ENCODE results near the gene PLEKHG1. TPM values are rescaled to one million over a fixed set of nuclear protein-coding genes. Genes with fewer than 3 reads are reported as not detected.

PLEKHG1 gene
- total and polyA plus RNA-seq, 4 donors = 3.0 to 11.9 (median 5.2) TPM

DNA sequence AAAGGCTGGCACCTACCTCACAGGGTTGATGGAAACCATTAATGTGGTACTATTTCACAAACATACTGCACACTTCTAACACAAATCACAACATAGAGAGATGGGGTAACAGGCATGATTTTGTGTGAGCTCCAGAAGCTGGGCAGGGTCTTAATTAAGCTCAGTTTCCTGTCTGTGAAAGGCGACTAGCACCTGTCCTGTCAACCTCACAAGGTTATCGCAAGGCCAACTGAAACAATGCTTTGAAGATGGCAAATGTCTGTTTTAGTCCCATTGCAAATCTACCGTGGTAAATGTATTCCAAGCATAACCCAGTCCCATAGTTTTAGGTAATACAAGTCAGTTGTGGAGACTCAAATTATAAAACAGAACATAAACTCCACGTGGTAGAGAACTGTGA is 1.3 kb upstream of the PLEKHG1 start:
- Histone ChIP-seq H3K36me3 (ENCODE audit: control insufficient read depth in 4 of 4, insufficient read depth in 3 of 4, low read depth in 1 of 4, low read length in 3 of 4) (no peaks in the 10 kb centered on the region), H3K4me3 (ENCODE audit: low read depth in 1 of 3, low read length in 3 of 3) (no peak overlapping the region), H3K4me1 (ENCODE audit: control insufficient read depth in 4 of 4, insufficient read depth in 4 of 4, low read length in 3 of 4) (peaks cover 0 to 8% (median 4%) of the 10 kb centered on the region in 4 donors), H3K27ac (ENCODE audit: low read depth in 1 of 2, low read length in 2 of 2) (no peak overlapping the region), H3K27me3 (ENCODE audit: control insufficient read depth in 4 of 4, insufficient read depth in 4 of 4, low read length in 3 of 4) (no peaks in the 10 kb centered on the region), H3K9ac (ENCODE audit: low read depth in 1 of 2, low read length in 2 of 2) (no peak overlapping the region), H3K9me3 (ENCODE audit: control insufficient read depth in 4 of 4, low read length in 3 of 4) (no peaks in the 10 kb centered on the region)
- no peak for DNase-seq (ENCODE audit: low spot score)
- TF ChIP-seq, protein P1, sequence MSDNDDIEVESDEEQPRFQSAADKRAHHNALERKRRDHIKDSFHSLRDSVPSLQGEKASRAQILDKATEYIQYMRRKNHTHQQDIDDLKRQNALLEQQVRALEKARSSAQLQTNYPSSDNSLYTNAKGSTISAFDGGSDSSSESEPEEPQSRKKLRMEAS (IDR thresholded peaks at IDR 0.05) = no peak
- TF ChIP-seq YY1 (IDR thresholded peaks at IDR 0.05) (no peak), RXRA (IDR thresholded peaks at IDR 0.05) (no peak), JUND (IDR thresholded peaks at IDR 0.05) (no peak)
- TF ChIP-seq, protein P2, sequence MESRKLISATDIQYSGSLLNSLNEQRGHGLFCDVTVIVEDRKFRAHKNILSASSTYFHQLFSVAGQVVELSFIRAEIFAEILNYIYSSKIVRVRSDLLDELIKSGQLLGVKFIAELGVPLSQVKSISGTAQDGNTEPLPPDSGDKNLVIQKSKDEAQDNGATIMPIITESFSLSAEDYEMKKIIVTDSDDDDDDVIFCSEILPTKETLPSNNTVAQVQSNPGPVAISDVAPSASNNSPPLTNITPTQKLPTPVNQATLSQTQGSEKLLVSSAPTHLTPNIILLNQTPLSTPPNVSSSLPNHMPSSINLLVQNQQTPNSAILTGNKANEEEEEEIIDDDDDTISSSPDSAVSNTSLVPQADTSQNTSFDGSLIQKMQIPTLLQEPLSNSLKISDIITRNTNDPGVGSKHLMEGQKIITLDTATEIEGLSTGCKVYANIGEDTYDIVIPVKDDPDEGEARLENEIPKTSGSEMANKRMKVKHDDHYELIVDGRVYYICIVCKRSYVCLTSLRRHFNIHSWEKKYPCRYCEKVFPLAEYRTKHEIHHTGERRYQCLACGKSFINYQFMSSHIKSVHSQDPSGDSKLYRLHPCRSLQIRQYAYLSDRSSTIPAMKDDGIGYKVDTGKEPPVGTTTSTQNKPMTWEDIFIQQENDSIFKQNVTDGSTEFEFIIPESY (IDR thresholded peaks at IDR 0.05) = no peak
- WGBS = 87% methylated on average over 4 of the region's 4 CpGs

DNA sequence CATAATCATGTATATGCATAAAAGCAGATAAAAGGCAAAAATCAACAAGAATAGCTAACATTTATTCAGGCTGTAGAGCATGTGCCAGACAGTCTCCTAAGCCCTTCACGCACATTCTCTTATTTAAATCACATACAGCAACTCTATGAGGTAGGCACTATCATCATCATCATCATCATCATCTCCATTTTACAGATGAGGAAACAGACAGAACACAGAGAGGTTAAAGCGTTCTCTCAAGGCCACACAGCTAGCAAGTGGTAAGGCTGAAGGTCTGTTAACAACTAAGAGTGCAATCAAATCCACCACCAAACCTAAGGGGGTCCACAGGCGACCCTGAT is 857 bp upstream of the PLEKHG1 start:
- Histone ChIP-seq H3K9ac (ENCODE audit: low read depth in 1 of 2, low read length in 2 of 2) (peak overlapping the region; percentile 40 to 95), H3K9me3 (ENCODE audit: control insufficient read depth in 4 of 4, low read length in 3 of 4) (no peaks in the 10 kb centered on the region), H3K36me3 (ENCODE audit: control insufficient read depth in 4 of 4, insufficient read depth in 3 of 4, low read depth in 1 of 4, low read length in 3 of 4) (no peaks in the 10 kb centered on the region), H3K4me3 (ENCODE audit: low read depth in 1 of 3, low read length in 3 of 3) (peak overlapping the region; percentile 61 to 92 (median 72)), H3K27me3 (ENCODE audit: control insufficient read depth in 4 of 4, insufficient read depth in 4 of 4, low read length in 3 of 4) (no peaks in the 10 kb centered on the region), H3K4me1 (ENCODE audit: control insufficient read depth in 4 of 4, insufficient read depth in 4 of 4, low read length in 3 of 4) (peaks cover 0 to 8% (median 4%) of the 10 kb centered on the region in 4 donors), H3K27ac (ENCODE audit: low read depth in 1 of 2, low read length in 2 of 2) (peak overlapping the region; percentile 79 to 85)
- TF ChIP-seq HNF4A (conservative IDR thresholded peaks at IDR 0.05) = no peak
- no peak for TF ChIP-seq FOXA1 (IDR thresholded peaks at IDR 0.05)
- TF ChIP-seq, protein P2 (IDR thresholded peaks at IDR 0.05) = no peak
- TF ChIP-seq, protein P3, sequence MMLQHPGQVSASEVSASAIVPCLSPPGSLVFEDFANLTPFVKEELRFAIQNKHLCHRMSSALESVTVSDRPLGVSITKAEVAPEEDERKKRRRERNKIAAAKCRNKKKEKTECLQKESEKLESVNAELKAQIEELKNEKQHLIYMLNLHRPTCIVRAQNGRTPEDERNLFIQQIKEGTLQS (IDR thresholded peaks at IDR 0.05) = no peak
- no peak for TF ChIP-seq RXRA (IDR thresholded peaks at IDR 0.05)
- TF ChIP-seq JUND (IDR thresholded peaks at IDR 0.05) = no peak
- no peak for TF ChIP-seq GABPA (IDR thresholded peaks at IDR 0.05 in 1 of 2, conservative IDR thresholded peaks at IDR 0.05 in 1 of 2)
- TF ChIP-seq TAF1 (conservative IDR thresholded peaks at IDR 0.05) = no peak
- no peak for TF ChIP-seq NR2F2 (IDR thresholded peaks at IDR 0.05)
- TF ChIP-seq FOXA2 (IDR thresholded peaks at IDR 0.05) = no peak
- TF ChIP-seq RAD21 (IDR thresholded peaks at IDR 0.05) = no peak
- TF ChIP-seq, protein P1 (IDR thresholded peaks at IDR 0.05) = no peak
- TF ChIP-seq EGR1 (IDR thresholded peaks at IDR 0.05; ENCODE audit: low read depth in 2 of 2) = no peak
- TF ChIP-seq HNF4G (IDR thresholded peaks at IDR 0.05) = no peak
- no peak for TF ChIP-seq YY1 (IDR thresholded peaks at IDR 0.05)
- TF ChIP-seq, protein P4, sequence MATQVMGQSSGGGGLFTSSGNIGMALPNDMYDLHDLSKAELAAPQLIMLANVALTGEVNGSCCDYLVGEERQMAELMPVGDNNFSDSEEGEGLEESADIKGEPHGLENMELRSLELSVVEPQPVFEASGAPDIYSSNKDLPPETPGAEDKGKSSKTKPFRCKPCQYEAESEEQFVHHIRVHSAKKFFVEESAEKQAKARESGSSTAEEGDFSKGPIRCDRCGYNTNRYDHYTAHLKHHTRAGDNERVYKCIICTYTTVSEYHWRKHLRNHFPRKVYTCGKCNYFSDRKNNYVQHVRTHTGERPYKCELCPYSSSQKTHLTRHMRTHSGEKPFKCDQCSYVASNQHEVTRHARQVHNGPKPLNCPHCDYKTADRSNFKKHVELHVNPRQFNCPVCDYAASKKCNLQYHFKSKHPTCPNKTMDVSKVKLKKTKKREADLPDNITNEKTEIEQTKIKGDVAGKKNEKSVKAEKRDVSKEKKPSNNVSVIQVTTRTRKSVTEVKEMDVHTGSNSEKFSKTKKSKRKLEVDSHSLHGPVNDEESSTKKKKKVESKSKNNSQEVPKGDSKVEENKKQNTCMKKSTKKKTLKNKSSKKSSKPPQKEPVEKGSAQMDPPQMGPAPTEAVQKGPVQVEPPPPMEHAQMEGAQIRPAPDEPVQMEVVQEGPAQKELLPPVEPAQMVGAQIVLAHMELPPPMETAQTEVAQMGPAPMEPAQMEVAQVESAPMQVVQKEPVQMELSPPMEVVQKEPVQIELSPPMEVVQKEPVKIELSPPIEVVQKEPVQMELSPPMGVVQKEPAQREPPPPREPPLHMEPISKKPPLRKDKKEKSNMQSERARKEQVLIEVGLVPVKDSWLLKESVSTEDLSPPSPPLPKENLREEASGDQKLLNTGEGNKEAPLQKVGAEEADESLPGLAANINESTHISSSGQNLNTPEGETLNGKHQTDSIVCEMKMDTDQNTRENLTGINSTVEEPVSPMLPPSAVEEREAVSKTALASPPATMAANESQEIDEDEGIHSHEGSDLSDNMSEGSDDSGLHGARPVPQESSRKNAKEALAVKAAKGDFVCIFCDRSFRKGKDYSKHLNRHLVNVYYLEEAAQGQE (IDR thresholded peaks at IDR 0.05) = no peak
- no peak for TF ChIP-seq SP1 (IDR thresholded peaks at IDR 0.05)
- TF ChIP-seq, protein P5, sequence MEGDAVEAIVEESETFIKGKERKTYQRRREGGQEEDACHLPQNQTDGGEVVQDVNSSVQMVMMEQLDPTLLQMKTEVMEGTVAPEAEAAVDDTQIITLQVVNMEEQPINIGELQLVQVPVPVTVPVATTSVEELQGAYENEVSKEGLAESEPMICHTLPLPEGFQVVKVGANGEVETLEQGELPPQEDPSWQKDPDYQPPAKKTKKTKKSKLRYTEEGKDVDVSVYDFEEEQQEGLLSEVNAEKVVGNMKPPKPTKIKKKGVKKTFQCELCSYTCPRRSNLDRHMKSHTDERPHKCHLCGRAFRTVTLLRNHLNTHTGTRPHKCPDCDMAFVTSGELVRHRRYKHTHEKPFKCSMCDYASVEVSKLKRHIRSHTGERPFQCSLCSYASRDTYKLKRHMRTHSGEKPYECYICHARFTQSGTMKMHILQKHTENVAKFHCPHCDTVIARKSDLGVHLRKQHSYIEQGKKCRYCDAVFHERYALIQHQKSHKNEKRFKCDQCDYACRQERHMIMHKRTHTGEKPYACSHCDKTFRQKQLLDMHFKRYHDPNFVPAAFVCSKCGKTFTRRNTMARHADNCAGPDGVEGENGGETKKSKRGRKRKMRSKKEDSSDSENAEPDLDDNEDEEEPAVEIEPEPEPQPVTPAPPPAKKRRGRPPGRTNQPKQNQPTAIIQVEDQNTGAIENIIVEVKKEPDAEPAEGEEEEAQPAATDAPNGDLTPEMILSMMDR (IDR thresholded peaks at IDR 0.05; ENCODE audit: low read depth, low read length, missing input control) = no peak
- 59% methylated on average over 3 of the region's 3 CpGs for WGBS
- DNase-seq (ENCODE audit: low spot score) = no peak

Measured in liver (tissue), 9 donors.